SK-N-SH treated with all-trans-retinoic acid at 6 μM for 48 hours (cell line): Measurements from ENCODE around the gene TSHZ3.

Experiments
- ATAC-seq: fragments of 200-7000 bp; cut with Tn5 transposase; 3 replicates; pipeline ENCODE4 v1.9.1; 2020; ENCODE audit warnings: mild to moderate bottlenecking, moderate library complexity
- ARNTL ChIP-seq: fragments of 450-650 bp; formaldehyde crosslinking; IDR thresholded peaks from 2 replicates; pipeline ENCODE4 v1.5.0; 2020; ENCODE audit warnings: low read depth, mild to moderate bottlenecking, moderate library complexity, borderline replicate concordance
- BACH2 ChIP-seq: fragments of 250-450 bp; sonication (Bioruptor Pico); IDR thresholded peaks from 2 replicates; pipeline ENCODE4 v1.9.0; 2021; ENCODE audit warnings: mild to moderate bottlenecking, borderline replicate concordance
- CREB5 ChIP-seq: fragments of 250-450 bp; sonication (Bioruptor Pico); IDR thresholded peaks from 2 replicates; pipeline ENCODE4 v1.5.1; 2020; ENCODE audit warnings: low read depth, mild to moderate bottlenecking, moderate library complexity
- CSDC2 ChIP-seq: fragments of 250-450 bp; sonication (Bioruptor Pico); IDR thresholded peaks from 2 replicates; pipeline ENCODE4 v1.5.0; 2020; ENCODE audit warnings: mild to moderate bottlenecking, moderate library complexity
- ESRRG ChIP-seq: fragments of 250-450 bp; sonication (Bioruptor Pico); IDR thresholded peaks from 2 replicates; pipeline ENCODE4 v1.6.1; 2021; ENCODE audit warnings: mild to moderate bottlenecking
- GLIS3 ChIP-seq: fragments of 250-450 bp; sonication (Bioruptor Pico); IDR thresholded peaks from 2 replicates; pipeline ENCODE4 v1.5.0; 2020; ENCODE audit warnings: mild to moderate bottlenecking, moderate library complexity
- ISL1 ChIP-seq: fragments of 250-450 bp; sonication (Bioruptor Pico); IDR thresholded peaks from 2 replicates; pipeline ENCODE4 v2.1.2; 2022; ENCODE audit warnings: mild to moderate bottlenecking, moderate library complexity
- OSR1 ChIP-seq: fragments of 250-450 bp; sonication (Bioruptor Pico); IDR thresholded peaks from 2 replicates; pipeline ENCODE4 v1.8.0; 2022; ENCODE audit warnings: moderate library complexity, mild to moderate bottlenecking, inconsistent platforms
- PPARA ChIP-seq: fragments of 250-450 bp; sonication (Bioruptor Pico); IDR thresholded peaks from 2 replicates; pipeline ENCODE4 v1.5.0; 2020; ENCODE audit warnings: mild to moderate bottlenecking, borderline replicate concordance
- RARB ChIP-seq: fragments of 250-450 bp; sonication (Bioruptor Pico); IDR thresholded peaks from 2 replicates; pipeline ENCODE4 v1.8.0; 2021; ENCODE audit warnings: mild to moderate bottlenecking, moderate library complexity
- SNAI2 ChIP-seq: fragments of 250-450 bp; sonication (Bioruptor Pico); IDR thresholded peaks from 2 replicates; pipeline ENCODE4 v1.5.0; 2020; ENCODE audit warnings: mild to moderate bottlenecking, moderate library complexity
- TCF4 ChIP-seq: fragments of 250-450 bp; sonication (Bioruptor Pico); IDR thresholded peaks from 2 replicates; pipeline ENCODE4 v1.8.0; 2021; ENCODE audit warnings: mild to moderate bottlenecking, moderate library complexity, borderline replicate concordance
- TOX ChIP-seq: fragments of 250-450 bp; sonication (Bioruptor Pico); IDR thresholded peaks from 2 replicates; pipeline ENCODE4 v1.8.0; 2021; ENCODE audit warnings: mild to moderate bottlenecking, moderate library complexity, borderline replicate concordance
- ZC3H10 ChIP-seq: fragments of 250-450 bp; sonication (Bioruptor Pico); IDR thresholded peaks from 2 replicates; pipeline ENCODE4 v1.5.1; 2021; ENCODE audit warnings: mild to moderate bottlenecking, moderate library complexity
- ZFP3 ChIP-seq: fragments of 250-450 bp; sonication (Bioruptor Pico); IDR thresholded peaks from 2 replicates; pipeline ENCODE4 v1.5.0; 2020; ENCODE audit warnings: mild to moderate bottlenecking, moderate library complexity
- ZFP30 ChIP-seq: fragments of 450-650 bp; formaldehyde crosslinking; IDR thresholded peaks from 2 replicates; pipeline ENCODE4 v1.5.0; 2022; ENCODE audit warnings: mild to moderate bottlenecking, moderate library complexity
- ZNF565 ChIP-seq: fragments of 450-650 bp; formaldehyde crosslinking; conservative IDR thresholded peaks from 2 replicates; pipeline ENCODE4 v1.5.0; 2020; ENCODE audit warnings: low read depth, mild to moderate bottlenecking, moderate library complexity
- ZNF70 ChIP-seq: fragments of 450-650 bp; formaldehyde crosslinking; IDR thresholded peaks from 2 replicates; pipeline ENCODE4 v1.5.0; 2020; ENCODE audit warnings: mild to moderate bottlenecking, moderate library complexity
- ZNF8 ChIP-seq: fragments of 450-650 bp; formaldehyde crosslinking; IDR thresholded peaks from 2 replicates; pipeline ENCODE4 v1.5.0; 2020; ENCODE audit warnings: mild to moderate bottlenecking, moderate library complexity
- TF ChIP-seq, protein P1 (sequence below): fragments of 250-450 bp; sonication (Bioruptor Pico); IDR thresholded peaks from 2 replicates; pipeline ENCODE4 v1.8.0; 2020; ENCODE audit warnings: mild to moderate bottlenecking, moderate library complexity, borderline replicate concordance
- TF ChIP-seq, protein P2 (sequence below): fragments of 250-450 bp; sonication (Bioruptor Pico); IDR thresholded peaks from 2 replicates; pipeline ENCODE4 v1.5.0; 2020; ENCODE audit warnings: mild to moderate bottlenecking, moderate library complexity

The TSHZ3 gene

DNA sequence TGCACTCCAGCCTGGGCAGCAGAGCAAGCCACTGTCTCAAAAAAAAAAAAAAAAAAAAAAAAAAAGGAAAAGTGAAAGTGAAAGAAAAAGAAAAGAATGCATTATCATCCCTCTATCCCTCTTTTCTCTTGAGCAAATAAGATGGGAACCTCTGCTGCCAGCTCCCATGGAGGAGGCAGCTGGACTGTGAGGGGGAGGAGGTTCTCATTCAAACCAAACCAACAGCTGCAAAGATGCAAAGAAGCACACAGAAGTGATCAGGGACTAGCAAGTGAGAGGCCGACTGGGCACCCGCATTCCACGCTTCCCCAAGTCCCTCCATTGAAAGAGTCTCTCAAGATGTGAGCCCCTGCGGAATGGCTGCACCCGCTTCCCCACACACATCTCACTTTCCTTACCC is 63.5 kb downstream of the TSHZ3 start:
- no peak for ATAC-seq
- TF ChIP-seq SNAI2 (CRISPR knock-in tag) (no peak), CSDC2 (CRISPR knock-in tag) (no peak), CREB5 (no peak), ZNF70 (no peak), OSR1 (CRISPR knock-in tag) (no peak), ESRRG (CRISPR knock-in tag) (no peak)
- TF ChIP-seq, protein P1, sequence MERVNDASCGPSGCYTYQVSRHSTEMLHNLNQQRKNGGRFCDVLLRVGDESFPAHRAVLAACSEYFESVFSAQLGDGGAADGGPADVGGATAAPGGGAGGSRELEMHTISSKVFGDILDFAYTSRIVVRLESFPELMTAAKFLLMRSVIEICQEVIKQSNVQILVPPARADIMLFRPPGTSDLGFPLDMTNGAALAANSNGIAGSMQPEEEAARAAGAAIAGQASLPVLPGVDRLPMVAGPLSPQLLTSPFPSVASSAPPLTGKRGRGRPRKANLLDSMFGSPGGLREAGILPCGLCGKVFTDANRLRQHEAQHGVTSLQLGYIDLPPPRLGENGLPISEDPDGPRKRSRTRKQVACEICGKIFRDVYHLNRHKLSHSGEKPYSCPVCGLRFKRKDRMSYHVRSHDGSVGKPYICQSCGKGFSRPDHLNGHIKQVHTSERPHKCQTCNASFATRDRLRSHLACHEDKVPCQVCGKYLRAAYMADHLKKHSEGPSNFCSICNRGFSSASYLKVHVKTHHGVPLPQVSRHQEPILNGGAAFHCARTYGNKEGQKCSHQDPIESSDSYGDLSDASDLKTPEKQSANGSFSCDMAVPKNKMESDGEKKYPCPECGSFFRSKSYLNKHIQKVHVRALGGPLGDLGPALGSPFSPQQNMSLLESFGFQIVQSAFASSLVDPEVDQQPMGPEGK: no peak
- TF ChIP-seq, protein P2, sequence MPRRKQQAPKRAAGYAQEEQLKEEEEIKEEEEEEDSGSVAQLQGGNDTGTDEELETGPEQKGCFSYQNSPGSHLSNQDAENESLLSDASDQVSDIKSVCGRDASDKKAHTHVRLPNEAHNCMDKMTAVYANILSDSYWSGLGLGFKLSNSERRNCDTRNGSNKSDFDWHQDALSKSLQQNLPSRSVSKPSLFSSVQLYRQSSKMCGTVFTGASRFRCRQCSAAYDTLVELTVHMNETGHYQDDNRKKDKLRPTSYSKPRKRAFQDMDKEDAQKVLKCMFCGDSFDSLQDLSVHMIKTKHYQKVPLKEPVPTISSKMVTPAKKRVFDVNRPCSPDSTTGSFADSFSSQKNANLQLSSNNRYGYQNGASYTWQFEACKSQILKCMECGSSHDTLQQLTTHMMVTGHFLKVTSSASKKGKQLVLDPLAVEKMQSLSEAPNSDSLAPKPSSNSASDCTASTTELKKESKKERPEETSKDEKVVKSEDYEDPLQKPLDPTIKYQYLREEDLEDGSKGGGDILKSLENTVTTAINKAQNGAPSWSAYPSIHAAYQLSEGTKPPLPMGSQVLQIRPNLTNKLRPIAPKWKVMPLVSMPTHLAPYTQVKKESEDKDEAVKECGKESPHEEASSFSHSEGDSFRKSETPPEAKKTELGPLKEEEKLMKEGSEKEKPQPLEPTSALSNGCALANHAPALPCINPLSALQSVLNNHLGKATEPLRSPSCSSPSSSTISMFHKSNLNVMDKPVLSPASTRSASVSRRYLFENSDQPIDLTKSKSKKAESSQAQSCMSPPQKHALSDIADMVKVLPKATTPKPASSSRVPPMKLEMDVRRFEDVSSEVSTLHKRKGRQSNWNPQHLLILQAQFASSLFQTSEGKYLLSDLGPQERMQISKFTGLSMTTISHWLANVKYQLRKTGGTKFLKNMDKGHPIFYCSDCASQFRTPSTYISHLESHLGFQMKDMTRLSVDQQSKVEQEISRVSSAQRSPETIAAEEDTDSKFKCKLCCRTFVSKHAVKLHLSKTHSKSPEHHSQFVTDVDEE: no peak
- TF ChIP-seq, all 23 proteins: peak for 0

- TF ChIP-seq SNAI2 (CRISPR knock-in tag) (no peak), CSDC2 (CRISPR knock-in tag) (no peak), PPARA (CRISPR knock-in tag) (no peak), ZNF70 (no peak), OSR1 (CRISPR knock-in tag) (no peak), ZC3H10 (CRISPR knock-in tag) (no peak), ZNF565 (no peak), ESRRG (CRISPR knock-in tag) (no peak), TCF4 (CRISPR knock-in tag) (no peak), ZNF8 (CRISPR knock-in tag) (no peak)
- TF ChIP-seq, protein P1: no peak
- ATAC-seq: no peak
These were observed 64.6 kb downstream of the TSHZ3 start for GRCh38 chr19:31284621-31285020.

DNA sequence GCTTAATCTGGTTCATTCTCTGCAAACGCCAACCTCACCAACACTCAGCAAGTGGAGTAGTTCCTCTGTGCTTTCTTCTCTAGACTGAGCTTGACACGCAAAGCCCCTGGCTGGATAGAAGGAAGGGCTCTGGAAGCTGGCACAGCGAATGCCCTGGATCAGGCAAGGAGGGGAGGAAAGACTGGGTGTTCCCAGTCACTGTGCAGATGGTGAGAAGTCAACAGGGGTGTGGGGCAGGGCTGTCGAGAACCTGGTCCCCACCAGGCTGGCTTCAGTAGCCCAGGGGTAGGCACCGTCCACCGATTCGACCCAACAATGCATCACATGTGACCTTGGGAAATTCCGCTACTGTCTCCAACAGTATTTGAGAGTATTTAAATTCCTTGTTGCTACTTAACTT is 65.5 kb downstream of the TSHZ3 start:
- ATAC-seq: no peak

GRCh38 chr19:31282346-31282745 is 66.9 kb downstream of the TSHZ3 start:
- no peak for ATAC-seq
- TF ChIP-seq ZFP3 (CRISPR knock-in tag): no peak
- no peak for TF ChIP-seq ZFP30
- no peak for TF ChIP-seq OSR1 (CRISPR knock-in tag)
- no peak for TF ChIP-seq BACH2 (CRISPR knock-in tag)
- no peak for TF ChIP-seq ISL1 (CRISPR knock-in tag)
- no peak for TF ChIP-seq CREB5
- no peak for TF ChIP-seq PPARA (CRISPR knock-in tag)

More for the DNA sequence above, 65.5 kb downstream of the TSHZ3 start:
- TF ChIP-seq ISL1 (CRISPR knock-in tag) (no peak), ESRRG (CRISPR knock-in tag) (no peak), TOX (CRISPR knock-in tag) (no peak), ZNF8 (CRISPR knock-in tag) (no peak), ARNTL (no peak), TCF4 (CRISPR knock-in tag) (no peak), GLIS3 (CRISPR knock-in tag) (no peak), ZNF70 (no peak), ZC3H10 (CRISPR knock-in tag) (no peak), RARB (no peak)
